Measurements from ENCODE around the gene NCOA6.

The NCOA6 gene

GRCh38 chr20:34701405-34702085 lies 123.9 kb downstream of the NCOA6 start:
- no peak for DNase-seq

GRCh38 chr20:34693414-34693813 lies 132.0 kb downstream of the NCOA6 start:
- DNase-seq, result no peak

GRCh38 chr20:34691838-34692237 lies 133.6 kb downstream of the NCOA6 start:
- DNase-seq, result no peak

GRCh38 chr20:34689486-34689885 lies 136.0 kb downstream of the NCOA6 start:
- no peak for DNase-seq

GRCh38 chr20:34683667-34684066 lies 141.8 kb downstream of the NCOA6 start:
- no peak for DNase-seq

- no peak for DNase-seq
These were observed 144.8 kb downstream of the NCOA6 start for GRCh38 chr20:34680586-34681175.

GRCh38 chr20:34676642-34677373 lies 148.6 kb downstream of the NCOA6 start, which contains the start of gene PIGU:
Gene PIGU, minus strand, starts transcription at chr20:34677092. Its CDS starts 7 bp downstream, at chr20:34677085.
- DNase-seq, result peak; percentile 95

GRCh38 chr20:34675993-34676641 lies 149.3 kb downstream of the NCOA6 start:
- DNase-seq, result no peak

GRCh38 chr20:34675561-34675960 lies 149.9 kb downstream of the NCOA6 start:
- DNase-seq, result no peak

- DNase-seq, result no peak
These were observed 152.0 kb downstream of the NCOA6 start for GRCh38 chr20:34673412-34673811.

GRCh38 chr20:34669094-34669493 lies 156.4 kb downstream of the NCOA6 start:
- no peak for DNase-seq

All from NCI-H1048 (cell line).